HG03520 (cell line): ENCODE data around the gene ACSS3.
"Not testable (repeated sequence)": the region's sequence is repeated elsewhere in the genome, so short reads cannot be mapped to it uniquely, and the experiment has no call there.

Source experiments
- ATAC-seq: cut with Tn5 transposase; IDR thresholded peaks from one replicate; pipeline ENCODE4 v1.9.1; 2021; ENCODE audit warnings: mild to moderate bottlenecking, moderate library complexity; ENCODE audit not compliant: unreplicated experiment

Gene ACSS3

DNA sequence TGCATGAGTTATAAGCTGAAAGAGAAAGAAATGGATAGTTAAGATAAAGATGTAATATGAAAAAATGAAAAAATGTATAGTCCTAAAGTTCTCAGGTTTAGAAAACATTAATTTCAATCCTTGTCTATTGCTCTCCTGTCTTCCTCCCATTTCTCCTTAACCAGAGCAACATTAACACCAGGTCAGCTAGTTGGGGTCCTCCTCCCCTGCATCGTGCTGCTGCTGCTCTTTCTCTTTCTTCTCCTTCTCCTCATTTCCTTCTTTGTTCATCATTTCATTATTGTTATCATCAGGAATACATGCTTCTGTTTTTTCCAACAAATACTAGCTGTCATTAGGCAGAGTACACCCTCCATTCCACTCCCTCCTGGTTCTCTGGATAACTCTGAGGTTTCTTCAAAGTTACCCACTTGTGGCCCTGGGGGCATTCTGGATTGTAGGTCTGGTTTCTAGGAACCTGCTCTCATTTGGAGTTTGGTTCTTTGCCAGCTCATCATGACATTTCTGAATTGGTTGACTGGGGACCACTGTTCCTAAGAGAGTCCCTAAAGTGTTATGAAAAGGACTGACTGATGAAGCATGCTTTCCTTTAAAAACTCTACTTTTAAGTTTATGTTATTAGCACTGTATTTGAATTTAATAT is 17.0 kb downstream of the ACSS3 start:
- no peak for ATAC-seq

DNA sequence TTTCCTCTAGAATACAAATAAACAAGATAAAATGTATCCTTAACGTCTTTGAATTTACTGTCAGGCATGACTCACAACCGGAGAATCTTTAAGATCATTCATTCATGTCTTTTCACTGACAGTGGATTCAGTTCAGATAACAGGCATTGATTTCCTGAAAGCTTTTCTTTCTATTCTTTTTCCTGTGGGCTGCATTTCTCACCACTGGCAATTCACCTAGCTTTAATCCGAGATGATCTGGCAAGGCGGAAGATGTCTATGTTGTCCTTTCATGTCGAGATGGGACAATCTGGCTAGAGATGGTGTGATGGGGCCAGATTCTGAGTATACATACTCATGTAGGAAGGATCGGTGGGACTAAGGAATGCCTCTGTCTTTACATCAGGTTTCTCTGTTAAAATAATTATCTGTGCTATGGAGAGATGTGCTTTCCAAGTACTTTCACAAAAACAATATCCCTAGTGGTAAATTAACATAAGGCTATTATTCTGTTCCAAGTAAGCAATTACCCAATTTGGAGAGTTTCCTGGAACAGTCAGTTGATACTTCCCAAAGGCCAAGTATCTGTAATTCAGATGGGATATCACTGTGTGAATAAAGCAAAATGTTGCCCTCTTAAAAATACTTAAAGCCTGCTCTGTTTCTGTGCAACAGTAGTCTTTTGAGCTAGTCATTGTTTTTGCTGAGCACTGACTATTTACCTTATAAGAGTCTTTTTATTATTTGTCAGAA is 17.8 kb downstream of the ACSS3 start:
- no peak for ATAC-seq

DNA sequence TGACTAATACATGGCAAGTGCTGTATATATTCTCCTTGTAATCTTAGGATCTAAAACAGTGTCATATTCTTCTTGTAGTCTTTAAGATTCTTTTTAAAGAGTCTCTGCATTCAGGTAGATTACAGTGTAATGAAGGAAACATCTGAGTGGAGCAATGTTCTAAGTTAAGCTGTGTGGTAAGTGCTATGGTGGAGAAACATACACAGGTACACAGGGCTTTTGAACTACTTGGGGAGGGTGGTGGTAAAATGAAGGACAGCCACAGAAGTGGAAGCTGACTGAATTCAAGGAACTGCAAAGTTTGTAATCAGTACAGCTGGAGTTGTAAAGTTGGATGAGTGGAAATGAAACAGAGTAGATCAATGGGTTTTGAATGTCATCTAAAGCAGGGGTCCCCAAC is 27.8 kb downstream of the ACSS3 start:
- no peak for ATAC-seq

DNA sequence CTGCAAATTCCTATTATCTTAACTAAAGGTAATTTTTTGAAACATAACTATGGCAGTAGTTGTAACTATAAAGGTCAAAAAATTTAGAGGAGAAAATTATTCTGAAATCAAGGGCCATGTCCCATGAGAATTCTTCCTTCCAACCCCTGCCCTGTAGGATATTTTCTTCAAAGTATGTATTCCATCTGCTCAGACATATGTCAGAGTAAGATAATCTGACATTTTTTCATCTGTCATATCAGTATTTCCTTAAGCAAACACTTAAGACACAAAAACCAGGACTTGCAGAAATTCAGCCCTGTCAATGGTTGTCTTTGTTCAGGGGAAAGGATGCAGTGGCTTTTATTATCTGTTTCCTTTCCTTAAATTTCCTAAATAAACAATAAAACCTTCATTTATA is 36.3 kb downstream of the ACSS3 start:
- ATAC-seq: no peak

DNA sequence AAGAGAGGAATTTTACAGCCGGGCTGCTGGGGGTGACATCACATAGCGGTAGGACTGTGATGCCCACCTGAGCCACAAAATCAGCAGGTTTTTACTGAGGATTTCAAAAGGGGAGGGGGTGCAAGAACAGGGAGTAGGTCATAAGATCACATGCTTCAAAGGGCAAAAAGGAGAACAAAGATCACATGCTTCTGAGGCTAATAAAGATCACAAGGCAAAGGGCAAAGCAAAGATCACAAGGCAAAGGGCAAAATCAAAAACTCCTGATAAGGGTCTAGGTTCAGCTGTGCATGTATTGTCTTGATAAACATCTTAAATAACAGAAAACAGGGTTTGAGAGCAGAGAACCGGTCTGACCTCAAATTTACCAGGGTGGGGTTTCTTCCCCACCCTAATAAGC is 41.2 kb downstream of the ACSS3 start:
- not testable (repeated sequence) for ATAC-seq

DNA sequence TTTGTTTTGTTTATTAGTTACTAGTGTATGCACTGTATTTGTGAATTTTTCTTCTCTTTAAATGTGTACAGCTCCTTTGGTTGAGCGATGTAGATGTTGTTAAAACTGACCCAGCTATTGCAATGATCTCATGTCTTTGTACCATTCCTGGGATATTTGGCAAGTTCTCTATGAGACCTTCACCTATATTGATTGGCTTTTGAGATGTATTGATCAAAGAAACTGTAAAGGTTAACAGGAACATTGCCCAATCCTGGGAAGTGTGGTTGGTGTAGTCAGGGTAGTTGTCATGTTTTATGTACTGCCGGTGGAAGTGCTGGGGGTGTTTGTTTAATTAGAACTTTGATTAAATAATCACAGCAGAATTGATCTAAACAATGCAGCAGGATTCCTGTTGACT is 43.1 kb downstream of the ACSS3 start:
- no peak for ATAC-seq

DNA sequence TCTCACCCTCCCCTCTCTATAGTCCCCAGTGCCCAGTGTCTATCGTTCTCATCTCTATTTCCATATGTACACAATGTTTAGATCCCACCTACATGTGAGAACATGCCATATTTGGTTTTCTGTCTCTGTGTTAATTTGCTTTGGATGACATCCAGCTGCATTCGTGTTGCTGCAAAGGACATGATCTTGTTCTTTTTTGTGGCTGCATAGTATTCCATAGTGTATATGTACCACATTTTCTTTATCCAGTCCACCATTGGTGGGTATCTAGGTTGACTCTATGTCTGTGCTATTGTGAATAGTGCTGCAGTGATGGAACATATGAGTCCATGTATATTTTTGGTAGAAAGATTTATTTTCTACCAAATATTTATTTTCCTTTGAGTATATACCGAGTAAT is 45.7 kb downstream of the ACSS3 start:
- no peak for ATAC-seq

DNA sequence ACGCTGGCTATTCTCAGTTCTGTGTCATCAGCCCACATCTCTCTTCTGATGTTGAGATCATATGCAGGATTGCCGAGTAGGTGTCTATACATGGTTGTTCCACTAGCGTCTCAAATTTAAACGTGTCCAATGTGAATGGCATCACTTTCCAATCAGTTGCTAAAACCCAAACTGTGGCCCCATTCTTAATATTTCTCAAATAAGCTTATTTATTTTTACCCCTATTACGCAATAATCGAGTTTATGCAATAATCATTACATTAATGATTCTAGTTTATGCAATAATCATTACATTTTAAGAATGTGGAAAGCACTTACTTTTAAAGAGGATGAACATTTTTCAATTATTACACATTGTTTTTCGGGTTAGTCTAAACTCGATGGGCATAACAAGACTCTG is 47.8 kb downstream of the ACSS3 start:
- no peak for ATAC-seq

DNA sequence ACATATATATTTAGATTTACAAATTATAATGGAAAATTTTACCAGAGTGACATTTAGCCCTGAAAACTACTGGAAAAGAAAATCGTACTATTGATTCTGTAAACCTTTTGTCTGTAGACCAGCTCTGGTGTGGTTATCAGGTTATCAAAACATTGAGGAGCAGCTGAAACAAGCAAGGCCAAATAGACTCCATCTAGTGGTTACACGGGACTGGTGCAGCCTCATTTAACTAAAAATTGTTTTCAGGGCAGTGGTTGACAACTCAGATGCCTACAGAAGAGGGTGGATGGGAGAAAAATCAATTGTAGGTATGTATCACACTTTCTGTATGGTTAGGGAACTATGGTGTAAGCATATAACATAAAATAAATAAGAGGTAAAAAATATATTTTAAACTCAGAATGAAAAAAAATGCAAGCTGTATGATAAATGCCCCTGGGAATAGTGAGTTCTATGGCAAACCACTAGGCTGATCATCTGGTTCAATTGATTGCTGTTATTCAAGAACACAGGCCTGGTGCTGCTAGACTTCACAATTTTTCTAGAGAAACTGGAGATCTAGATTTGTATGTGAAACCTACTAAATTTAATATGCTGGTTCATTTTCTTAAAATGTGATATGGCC is 51.2 kb downstream of the ACSS3 start:
- ATAC-seq: peak; percentile 99

DNA sequence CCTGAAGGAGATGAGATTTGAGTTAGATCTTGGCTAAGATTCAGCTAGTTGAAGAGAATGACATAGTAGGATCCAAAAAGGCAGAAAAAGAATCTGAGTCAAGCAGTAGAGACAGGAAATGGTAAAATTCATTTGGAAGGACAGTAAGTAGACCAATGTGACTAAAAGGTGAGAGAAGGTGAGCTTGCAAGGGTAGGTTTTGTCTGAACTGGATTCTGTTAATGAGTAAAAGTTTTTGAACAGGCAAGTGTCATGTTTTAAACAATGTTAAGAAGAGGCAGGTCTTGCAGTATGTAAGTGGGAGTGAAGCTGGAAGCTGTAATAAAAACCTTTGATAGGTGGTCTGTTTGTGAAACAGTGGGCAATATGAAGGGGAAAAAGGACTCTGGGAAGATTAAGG is 58.6 kb downstream of the ACSS3 start:
- ATAC-seq: no peak

DNA sequence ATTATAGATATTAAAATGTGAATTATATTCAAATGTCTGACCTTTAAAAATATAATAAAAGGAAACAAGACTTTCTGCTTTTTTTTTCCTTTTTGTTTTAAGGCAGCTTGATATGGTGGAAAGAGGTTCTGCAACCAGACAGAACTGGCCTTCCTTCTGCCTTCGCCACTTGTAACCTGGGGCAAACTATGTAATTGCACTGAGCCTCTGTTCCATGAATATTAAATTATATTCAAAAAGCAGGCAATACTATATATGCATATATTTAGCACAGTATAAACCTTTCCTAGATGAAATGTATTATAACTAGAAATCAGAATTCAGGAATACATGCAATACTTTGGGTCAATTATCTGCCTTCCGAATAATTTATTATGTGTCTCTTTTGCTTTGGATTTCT is 59.9 kb downstream of the ACSS3 start:
- ATAC-seq: no peak

DNA sequence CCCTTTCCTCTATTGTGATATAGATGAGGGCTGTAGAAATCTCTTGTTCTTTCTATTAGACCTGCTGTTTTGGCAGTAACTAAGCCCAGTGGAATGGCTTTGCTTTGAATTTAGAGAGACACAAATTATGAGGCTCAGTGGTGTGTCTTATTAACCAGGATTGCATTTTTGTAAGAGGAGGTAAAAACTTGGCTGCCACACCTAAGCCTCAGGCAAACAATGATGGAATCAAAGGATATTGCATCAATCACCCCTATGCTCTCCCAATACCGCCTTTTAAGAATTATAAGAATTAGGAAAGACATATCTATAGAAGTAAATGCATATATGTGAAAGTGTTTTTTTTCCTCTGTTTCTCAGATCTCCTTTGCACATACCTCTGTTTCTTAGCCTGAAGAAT is 63.3 kb downstream of the ACSS3 start:
- no peak for ATAC-seq

DNA sequence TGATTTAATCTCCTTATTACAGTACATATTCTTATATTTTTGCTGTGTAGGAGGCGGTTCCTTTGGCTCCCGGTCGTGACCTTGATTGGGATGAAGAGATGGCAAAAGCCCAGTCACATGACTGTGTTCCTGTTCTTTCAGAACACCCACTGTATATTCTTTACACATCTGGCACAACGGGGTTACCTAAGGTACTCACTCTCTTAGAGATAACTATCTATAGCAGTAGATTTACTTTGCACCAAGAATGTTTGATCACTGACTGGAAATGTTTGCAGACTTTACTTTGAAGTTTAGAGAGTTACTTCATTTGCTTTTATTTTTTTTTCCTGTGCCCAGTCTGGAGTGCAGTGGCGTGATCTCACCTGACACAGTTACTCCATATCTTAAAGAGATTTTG is 65.2 kb downstream of the ACSS3 start:
- no peak for ATAC-seq

DNA sequence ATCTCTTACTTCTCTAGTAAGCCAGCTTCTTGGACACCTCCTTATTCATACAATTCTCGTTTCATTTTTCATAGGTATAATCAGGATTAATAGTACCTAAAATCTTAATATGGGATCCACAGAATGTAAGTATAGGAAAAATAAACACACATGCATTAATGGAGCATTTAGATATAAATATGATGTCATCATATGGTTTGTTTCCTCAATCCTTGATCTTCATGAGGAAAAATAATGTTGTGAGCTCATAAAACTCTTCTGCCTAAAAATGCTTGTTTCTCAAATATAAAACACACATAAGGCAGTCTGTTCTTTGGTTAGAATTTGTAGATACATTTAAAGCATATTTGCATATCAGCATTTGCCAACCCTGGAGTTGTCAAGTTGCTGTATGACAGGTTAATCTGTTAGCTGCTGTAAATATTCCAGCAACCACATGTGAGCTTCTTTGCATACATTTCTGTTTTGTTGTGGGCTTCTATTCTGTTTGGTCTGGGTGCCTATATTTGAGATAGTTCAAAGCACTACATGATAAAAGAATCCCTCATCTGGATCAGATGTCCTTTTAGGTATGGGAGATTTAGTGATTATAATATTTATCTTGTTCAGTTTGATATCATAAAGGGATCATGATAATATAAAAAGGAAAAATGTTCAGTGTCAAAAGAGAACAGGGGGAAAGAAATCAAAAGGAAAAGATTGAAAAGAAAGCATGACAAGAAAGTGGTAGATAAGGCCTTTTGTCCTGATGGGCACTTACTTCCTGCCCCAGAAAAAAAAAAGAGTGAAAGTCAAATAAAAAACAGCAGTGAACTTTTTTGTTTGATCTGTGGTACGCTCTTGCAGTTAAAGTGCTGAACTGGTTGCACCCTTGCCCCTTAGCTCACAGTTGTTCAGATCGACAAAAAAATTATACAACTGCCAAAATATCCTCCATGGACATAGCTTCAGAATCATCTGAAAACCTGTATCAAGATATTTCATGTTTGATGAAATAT is 68.6 kb downstream of the ACSS3 start:
- no peak for ATAC-seq

DNA sequence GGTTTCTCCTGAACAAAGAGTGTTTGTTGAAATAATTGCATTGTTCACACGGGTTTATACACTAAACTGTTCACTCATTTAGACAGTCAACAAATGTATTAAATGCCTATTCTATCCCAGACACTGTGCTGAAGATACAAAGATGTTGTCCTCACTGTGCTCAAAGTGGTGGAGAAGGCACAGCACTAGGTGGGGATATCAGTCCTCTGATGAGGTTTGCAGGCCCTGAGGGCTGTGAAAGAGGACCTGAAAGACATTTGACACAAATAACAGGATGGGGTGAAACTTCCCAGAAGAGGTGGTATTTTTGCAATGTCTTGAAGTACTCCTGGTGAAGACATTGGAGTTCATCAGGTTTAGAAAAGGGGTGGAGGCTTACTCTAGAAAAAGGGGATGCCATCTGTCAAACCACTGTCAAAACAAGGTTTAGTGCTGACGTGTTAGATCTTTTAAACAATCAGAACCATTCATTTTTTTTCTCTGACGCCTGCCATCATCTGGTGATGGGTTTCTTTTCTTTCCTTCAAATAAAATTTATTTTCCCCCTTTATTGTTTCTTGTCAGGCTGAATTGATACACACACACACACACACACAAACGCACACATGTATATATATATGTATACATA is 69.5 kb downstream of the ACSS3 start:
- no peak for ATAC-seq

DNA sequence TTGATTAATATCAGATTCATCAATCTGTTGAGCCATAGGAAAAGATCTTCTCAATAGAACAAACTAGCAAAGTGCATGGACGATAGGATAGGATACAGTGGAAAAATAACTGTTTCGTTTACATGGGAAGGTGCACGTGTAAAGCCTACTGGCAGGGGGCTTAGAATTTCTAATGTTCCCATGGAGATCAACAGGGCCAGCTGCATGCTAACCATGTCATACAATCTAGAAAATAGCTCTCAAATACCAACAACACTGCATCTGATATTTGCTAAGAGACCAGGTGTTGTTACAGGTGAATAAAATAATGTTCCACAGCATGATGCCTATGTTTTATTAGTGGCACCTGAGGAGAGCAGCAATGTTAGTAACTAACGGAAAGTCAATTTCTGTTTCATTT is 72.5 kb downstream of the ACSS3 start:
- ATAC-seq: no peak

DNA sequence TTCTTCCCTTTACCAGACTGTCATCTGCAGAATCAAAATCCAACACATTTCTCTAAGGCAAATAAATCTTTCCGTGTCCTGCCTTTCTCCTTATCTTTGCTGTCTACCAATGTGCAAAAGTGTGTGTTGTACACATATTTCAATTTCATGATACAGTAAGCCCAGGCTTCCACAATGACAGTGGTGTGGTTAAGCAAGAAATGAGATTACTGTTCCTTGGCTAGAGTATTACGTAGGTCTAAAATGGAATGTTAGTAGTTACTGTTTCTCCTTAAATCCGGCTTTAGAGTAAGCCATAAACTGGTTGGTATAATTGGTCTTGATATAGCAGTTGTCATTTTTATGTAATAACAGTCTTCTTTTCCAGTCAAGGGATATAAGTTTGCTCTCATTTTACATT is 82.0 kb downstream of the ACSS3 start:
- ATAC-seq: no peak

DNA sequence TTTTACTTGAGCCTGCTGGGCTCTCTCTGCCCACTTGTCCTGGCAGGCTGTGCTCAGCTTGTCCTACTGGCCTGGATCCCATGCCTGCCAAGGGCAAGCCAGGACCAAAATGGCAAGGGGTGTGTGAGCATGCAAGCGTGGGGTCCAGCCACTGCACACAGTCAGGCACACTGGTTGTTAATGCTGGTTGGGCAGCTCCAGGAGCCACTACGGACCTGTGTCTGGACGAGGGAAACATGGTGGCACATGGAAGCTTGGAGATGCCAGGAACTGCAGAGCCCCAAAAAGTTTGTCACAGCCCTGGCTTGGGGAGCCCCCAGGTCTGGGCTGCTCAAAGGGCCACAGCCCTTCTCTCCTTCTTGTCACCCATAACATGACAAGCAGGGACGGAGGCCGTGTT is 83.8 kb downstream of the ACSS3 start:
- no peak for ATAC-seq

DNA sequence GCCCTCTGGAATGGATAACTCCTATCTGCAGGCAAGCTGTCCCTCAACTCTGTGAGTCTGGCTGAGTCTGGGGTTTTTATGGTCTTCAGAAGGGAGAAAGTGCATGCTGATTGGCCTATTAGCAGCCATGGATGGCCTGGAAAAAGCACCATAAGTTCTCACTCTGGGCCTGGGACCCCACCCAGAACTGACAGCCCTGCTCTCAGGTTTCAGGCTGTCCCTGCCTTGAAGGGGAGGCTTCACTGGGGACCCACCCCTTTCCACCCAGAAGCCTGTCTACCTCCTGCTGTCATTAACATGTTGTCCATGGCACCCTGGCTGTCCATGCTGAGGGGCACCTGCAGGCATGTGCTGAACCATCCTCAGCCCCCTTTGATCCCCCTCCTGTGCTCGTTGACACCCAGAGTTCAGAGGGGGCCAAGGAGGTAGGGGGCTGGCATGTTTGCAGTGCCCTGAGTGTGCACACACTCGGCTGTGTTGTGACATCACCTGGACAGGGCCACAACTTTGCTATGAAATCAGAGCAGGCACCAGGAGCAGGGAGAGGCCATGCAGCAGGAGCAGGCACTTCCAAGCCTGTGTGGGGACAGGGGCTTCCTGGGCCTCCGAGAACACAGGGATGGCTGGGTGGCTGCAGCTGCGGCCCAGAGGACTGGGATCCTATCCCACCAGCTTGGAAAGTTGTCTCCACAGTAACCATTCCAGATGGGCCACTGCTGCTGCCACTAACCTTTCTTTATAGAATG is 84.7 kb downstream of the ACSS3 start:
- ATAC-seq: no peak

DNA sequence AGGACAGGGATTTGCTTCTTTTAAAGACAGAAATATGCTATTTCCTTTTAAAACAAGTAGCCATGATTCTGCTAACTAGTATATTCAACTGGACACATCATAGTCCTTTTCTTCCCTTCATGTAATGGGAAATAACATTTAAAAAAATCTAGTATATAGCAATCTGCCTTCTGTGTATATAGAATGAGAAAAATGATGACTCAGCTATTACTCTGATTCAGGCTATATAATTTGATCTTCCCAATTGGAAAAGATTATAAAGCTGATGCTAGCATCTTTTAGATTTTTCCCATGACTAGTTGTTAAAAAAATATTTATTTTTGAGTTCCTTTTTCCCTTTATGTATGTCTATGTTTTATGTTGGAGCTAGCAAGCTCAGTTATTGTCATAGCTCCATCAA is 86.9 kb downstream of the ACSS3 start:
- no peak for ATAC-seq
